ENCODE measurements around the gene IGFN1. TPM values are rescaled to one million over a fixed set of nuclear protein-coding genes. Genes with fewer than 3 reads are reported as not detected.

IGFN1 gene
- total RNA-seq, 2 experiments from 2014 or later, result not detected

GRCh38 chr1:201251851-201252430, 61.3 kb downstream of the IGFN1 start:
- H3K36me3 Mint-ChIP-seq (ENCODE audit: low read depth), result no peaks in the 10 kb centered on the region
- no peak overlapping the region for H3K4me3 Mint-ChIP-seq
- no peaks in the 10 kb centered on the region for H3K36me3 ChIP-seq (ENCODE audit: insufficient read depth, low read length)
- no peak overlapping the region for H3K27ac ChIP-seq (ENCODE audit: low read depth in 1 of 2, low read length in 2 of 2)
- H3K9me3 Mint-ChIP-seq, result no peaks in the 10 kb centered on the region
- peaks cover 0 to 4% of the 10 kb centered on the region in 2 experiments for H3K9me3 ChIP-seq (ENCODE audit: control insufficient read depth in 1 of 2, insufficient read depth in 1 of 2, low read length in 2 of 2)
- DNase-seq (no peak), ATAC-seq (ENCODE audit: poor library complexity) (no peak)
- peaks cover 15% of the 10 kb centered on the region for H3K27me3 Mint-ChIP-seq
- no peaks in the 10 kb centered on the region for H3K27me3 ChIP-seq (ENCODE audit: control insufficient read depth in 1 of 2, insufficient read depth in 2 of 2, low read length in 2 of 2)
- TF ChIP-seq CTCF (IDR thresholded peaks at IDR 0.05), result no peak
- H3K4me1 ChIP-seq (ENCODE audit: insufficient read depth, low read length), result peaks cover 7% of the 10 kb centered on the region
- H3K27ac Mint-ChIP-seq, result no peak overlapping the region
- ChIA-PET CTCF (no interaction called here), POLR2A (no interaction called here)
- no peaks in the 10 kb centered on the region for H3K4me1 Mint-ChIP-seq (ENCODE audit: low read depth)
- intact Hi-C loops (cut with DNase I, micrococcal nuclease), result no loop called here
- no peak overlapping the region for H3K4me3 ChIP-seq (ENCODE audit: low read length)

GRCh38 chr1:201252944-201253371, 62.3 kb downstream of the IGFN1 start:
- intact Hi-C loops (cut with DNase I, micrococcal nuclease), result no loop called here
- Histone ChIP-seq H3K27ac (ENCODE audit: low read depth in 1 of 2, low read length in 2 of 2) (no peak overlapping the region), H3K4me3 (ENCODE audit: low read length) (no peak overlapping the region), H3K36me3 (ENCODE audit: insufficient read depth, low read length) (no peaks in the 10 kb centered on the region), H3K27me3 (ENCODE audit: control insufficient read depth in 1 of 2, insufficient read depth in 2 of 2, low read length in 2 of 2) (no peaks in the 10 kb centered on the region), H3K4me1 (ENCODE audit: insufficient read depth, low read length) (peaks cover 7% of the 10 kb centered on the region), H3K9me3 (ENCODE audit: control insufficient read depth in 1 of 2, insufficient read depth in 1 of 2, low read length in 2 of 2) (peaks cover 0 to 4% of the 10 kb centered on the region in 2 experiments)
- ATAC-seq (ENCODE audit: poor library complexity) (no peak), DNase-seq (no peak)
- CTCF ChIA-PET, result no interaction called here
- Mint-ChIP-seq H3K4me3 (no peak overlapping the region), H3K9me3 (no peaks in the 10 kb centered on the region), H3K36me3 (ENCODE audit: low read depth) (no peaks in the 10 kb centered on the region), H3K27ac (no peak overlapping the region), H3K4me1 (ENCODE audit: low read depth) (no peaks in the 10 kb centered on the region), H3K27me3 (peaks cover 15% of the 10 kb centered on the region)
- POLR2A ChIA-PET, result no interaction called here
- no peak for TF ChIP-seq CTCF (IDR thresholded peaks at IDR 0.05)

GRCh38 chr1:201253411-201253810, 62.8 kb downstream of the IGFN1 start:
- Histone ChIP-seq H3K9me3 (ENCODE audit: control insufficient read depth in 1 of 2, insufficient read depth in 1 of 2, low read length in 2 of 2) (peaks cover 0 to 4% of the 10 kb centered on the region in 2 experiments), H3K36me3 (ENCODE audit: insufficient read depth, low read length) (no peaks in the 10 kb centered on the region), H3K4me1 (ENCODE audit: insufficient read depth, low read length) (peaks cover 7% of the 10 kb centered on the region), H3K4me3 (ENCODE audit: low read length) (no peak overlapping the region), H3K27ac (ENCODE audit: low read depth in 1 of 2, low read length in 2 of 2) (no peak overlapping the region), H3K27me3 (ENCODE audit: control insufficient read depth in 1 of 2, insufficient read depth in 2 of 2, low read length in 2 of 2) (no peaks in the 10 kb centered on the region)
- ChIA-PET POLR2A (no interaction called here), CTCF (no interaction called here)
- Mint-ChIP-seq H3K9me3 (no peaks in the 10 kb centered on the region), H3K27ac (no peak overlapping the region), H3K4me3 (no peak overlapping the region), H3K4me1 (ENCODE audit: low read depth) (no peaks in the 10 kb centered on the region), H3K27me3 (peaks cover 15% of the 10 kb centered on the region), H3K36me3 (ENCODE audit: low read depth) (no peaks in the 10 kb centered on the region)
- intact Hi-C loops (cut with DNase I, micrococcal nuclease), result no loop called here
- no peak for ATAC-seq (ENCODE audit: poor library complexity)
- no peak for TF ChIP-seq CTCF (IDR thresholded peaks at IDR 0.05)
- DNase-seq, result no peak

Data from CD4-positive, alpha-beta T cell (primary cell).